ENCODE results near the gene AKT1.

The AKT1 gene

GRCh38 chr14:104791425-104791824, 4.1 kb downstream of the AKT1 start:
- no peak for DNase-seq (ENCODE audit: extremely low spot score)
- POLR2A ChIA-PET, result no interaction called here
- no peak for TF ChIP-seq CTCF (IDR thresholded peaks at IDR 0.05; ENCODE audit: control extremely low read depth, extremely low read depth, low read depth, missing control alignments)
- CTCF ChIA-PET, result interaction anchor here (1.1 to 3.6 kb wide), 2 partner anchors 23 to 25 kb away, joined by 3 to 13 read pairs; no protein-coding TSS in a partner anchor

- DNase-seq (ENCODE audit: extremely low spot score), result no peak
- TF ChIP-seq CTCF (IDR thresholded peaks at IDR 0.05; ENCODE audit: control extremely low read depth, extremely low read depth, low read depth, missing control alignments), result no peak
Observed at GRCh38 chr14:104789752-104790743, 5.5 kb downstream of the AKT1 start.

GRCh38 chr14:104788873-104789663, 6.5 kb downstream of the AKT1 start:
- no peak for DNase-seq (ENCODE audit: extremely low spot score)
- ChIA-PET CTCF (interaction anchor here (0.6 to 1.8 kb wide), 4 partner anchors 16 to 301 kb away, joined by 3 to 5 read pairs (median 4); no protein-coding TSS in a partner anchor), POLR2A (no interaction called here)
- no peak for TF ChIP-seq CTCF (IDR thresholded peaks at IDR 0.05; ENCODE audit: control extremely low read depth, extremely low read depth, low read depth, missing control alignments)

More at GRCh38 chr14:104789752-104790743, 5.5 kb downstream of the AKT1 start:
- POLR2A ChIA-PET, result no interaction called here
- CTCF ChIA-PET, result interaction anchor here (0.6 to 3.6 kb wide), 5 partner anchors 22 to 300 kb away, joined by 3 to 13 read pairs (median 3); no protein-coding TSS in a partner anchor

GRCh38 chr14:104788161-104788818, 7.3 kb downstream of the AKT1 start:
- ChIA-PET POLR2A (no interaction called here), CTCF (interaction anchor here (1.0 to 1.8 kb wide), 2 partner anchors 16 to 38 kb away, joined by 4 to 5 read pairs; no protein-coding TSS in a partner anchor)
- TF ChIP-seq CTCF (IDR thresholded peaks at IDR 0.05; ENCODE audit: control extremely low read depth, extremely low read depth, low read depth, missing control alignments), result no peak
- DNase-seq (ENCODE audit: extremely low spot score), result no peak

GRCh38 chr14:104787736-104788135, 7.8 kb downstream of the AKT1 start:
- POLR2A ChIA-PET, result no interaction called here
- no peak for TF ChIP-seq CTCF (IDR thresholded peaks at IDR 0.05; ENCODE audit: control extremely low read depth, extremely low read depth, low read depth, missing control alignments)
- CTCF ChIA-PET, result interaction anchor here (1.0 to 1.8 kb wide), 2 partner anchors 15 to 39 kb away, joined by 4 to 5 read pairs; no protein-coding TSS in a partner anchor
- DNase-seq (ENCODE audit: extremely low spot score), result no peak

Data from GM10248 (cell line).